ENCODE results near the gene ITLN1.
"Not testable (repeated sequence)": the region's sequence is repeated elsewhere in the genome, so short reads cannot be mapped to it uniquely, and the experiment has no call there.

ITLN1 gene

DNA sequence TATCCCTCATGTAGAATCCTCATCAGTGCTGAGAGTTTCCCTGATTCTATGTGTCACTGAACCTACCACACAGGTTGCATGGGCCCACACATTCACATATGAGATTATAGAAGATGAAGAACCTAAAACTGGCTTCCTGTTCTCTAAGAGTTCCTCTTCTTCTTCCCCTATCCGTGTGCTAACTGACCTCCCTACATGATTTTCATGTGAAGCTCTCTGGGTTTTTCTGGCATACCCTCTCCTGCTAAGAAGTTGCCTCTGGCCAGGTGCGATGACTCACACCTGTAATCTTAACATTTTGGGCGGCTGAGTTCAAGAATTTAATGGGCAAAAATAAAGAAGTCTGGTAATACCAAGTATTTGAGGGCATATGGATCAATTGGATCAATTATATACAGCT, 16.8 kb downstream of the ITLN1 start:
- Mint-ChIP-seq H3K9me3 (no peaks in the 10 kb centered on the region), H3K27ac (no peak overlapping the region), H3K4me1 (ENCODE audit: low read depth) (peaks cover 16% of the 10 kb centered on the region), H3K36me3 (ENCODE audit: low read depth) (no peaks in the 10 kb centered on the region), H3K4me3 (no peak overlapping the region), H3K27me3 (no peaks in the 10 kb centered on the region)
- no peak for DNase-seq

DNA sequence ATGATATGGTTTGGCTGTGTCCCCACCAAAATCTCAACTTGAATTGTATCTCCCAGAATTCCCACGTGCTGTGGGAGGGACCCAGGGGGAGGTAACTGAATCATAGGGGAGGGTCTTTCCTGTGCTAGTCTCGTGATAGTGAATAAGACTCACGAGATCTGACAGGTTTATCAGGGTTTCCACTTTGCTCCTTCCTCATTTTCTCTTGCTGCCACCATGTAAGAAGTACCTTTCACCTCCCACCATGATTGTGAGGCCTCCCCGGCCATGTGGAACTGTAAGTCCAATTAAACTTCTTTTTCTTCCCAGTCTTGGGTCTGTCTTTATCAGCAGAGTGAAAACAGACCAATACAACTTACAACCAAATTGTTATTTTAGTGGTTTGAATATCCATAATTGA, 17.3 kb downstream of the ITLN1 start:
- peaks cover 21% of the 10 kb centered on the region for H3K4me1 Mint-ChIP-seq (ENCODE audit: low read depth)
- H3K9me3 Mint-ChIP-seq; DNase-seq; H3K27me3 Mint-ChIP-seq; H3K36me3 Mint-ChIP-seq (ENCODE audit: low read depth); H3K27ac Mint-ChIP-seq; H3K4me3 Mint-ChIP-seq: not testable (repeated sequence)

GRCh38 chr1:160866695-160867260, 18.2 kb downstream of the ITLN1 start:
- DNase-seq: no peak
- H3K4me1 Mint-ChIP-seq (ENCODE audit: low read depth): peaks cover 29% of the 10 kb centered on the region
- no peak overlapping the region for H3K27ac Mint-ChIP-seq
- H3K4me3 Mint-ChIP-seq: no peak overlapping the region
- no peaks in the 10 kb centered on the region for H3K36me3 Mint-ChIP-seq (ENCODE audit: low read depth)
- no peaks in the 10 kb centered on the region for H3K9me3 Mint-ChIP-seq
- no peaks in the 10 kb centered on the region for H3K27me3 Mint-ChIP-seq

- no peaks in the 10 kb centered on the region for H3K27me3 Mint-ChIP-seq
- no peaks in the 10 kb centered on the region for H3K9me3 Mint-ChIP-seq
- DNase-seq: no peak
- no peak overlapping the region for H3K27ac Mint-ChIP-seq
- no peak overlapping the region for H3K4me3 Mint-ChIP-seq
- peaks cover 30% of the 10 kb centered on the region for H3K4me1 Mint-ChIP-seq (ENCODE audit: low read depth)
- no peaks in the 10 kb centered on the region for H3K36me3 Mint-ChIP-seq (ENCODE audit: low read depth)
Measured at GRCh38 chr1:160866001-160866694, 18.8 kb downstream of the ITLN1 start.

GRCh38 chr1:160865337-160865736, 19.6 kb downstream of the ITLN1 start:
- no peak for DNase-seq
- no peaks in the 10 kb centered on the region for H3K9me3 Mint-ChIP-seq
- H3K4me1 Mint-ChIP-seq (ENCODE audit: low read depth): peaks cover 30% of the 10 kb centered on the region
- H3K27ac Mint-ChIP-seq: no peak overlapping the region
- H3K27me3 Mint-ChIP-seq: no peaks in the 10 kb centered on the region
- no peak overlapping the region for H3K4me3 Mint-ChIP-seq
- H3K36me3 Mint-ChIP-seq (ENCODE audit: low read depth): no peaks in the 10 kb centered on the region

GRCh38 chr1:160864173-160864572, 20.8 kb downstream of the ITLN1 start:
- no peak overlapping the region for H3K27ac Mint-ChIP-seq
- H3K9me3 Mint-ChIP-seq: no peaks in the 10 kb centered on the region
- peaks cover 30% of the 10 kb centered on the region for H3K4me1 Mint-ChIP-seq (ENCODE audit: low read depth)
- H3K36me3 Mint-ChIP-seq (ENCODE audit: low read depth): no peaks in the 10 kb centered on the region
- no peaks in the 10 kb centered on the region for H3K27me3 Mint-ChIP-seq
- DNase-seq: no peak
- no peak overlapping the region for H3K4me3 Mint-ChIP-seq

DNA sequence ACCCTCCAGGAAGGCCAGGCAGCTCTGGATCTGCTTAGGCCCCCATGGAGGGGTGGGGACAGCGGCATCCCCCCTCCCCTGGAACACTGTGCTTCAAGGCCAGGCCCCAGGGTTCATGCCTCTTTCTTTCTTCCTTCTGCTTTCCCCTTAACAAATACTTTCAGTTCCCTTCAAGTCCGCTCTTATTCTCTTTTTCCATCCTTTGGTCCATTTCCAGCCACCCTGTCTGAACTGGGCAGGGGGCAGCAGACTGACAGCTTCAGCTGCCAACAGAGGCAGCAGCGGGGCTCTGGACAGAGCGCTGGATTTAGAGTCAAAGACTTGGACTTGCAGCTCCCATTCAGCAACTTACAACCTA, 21.2 kb downstream of the ITLN1 start:
- Mint-ChIP-seq H3K27ac (no peak overlapping the region), H3K9me3 (no peaks in the 10 kb centered on the region), H3K4me1 (ENCODE audit: low read depth) (peaks cover 31% of the 10 kb centered on the region), H3K4me3 (no peak overlapping the region), H3K27me3 (no peaks in the 10 kb centered on the region), H3K36me3 (ENCODE audit: low read depth) (no peaks in the 10 kb centered on the region)
- DNase-seq: no peak

DNA sequence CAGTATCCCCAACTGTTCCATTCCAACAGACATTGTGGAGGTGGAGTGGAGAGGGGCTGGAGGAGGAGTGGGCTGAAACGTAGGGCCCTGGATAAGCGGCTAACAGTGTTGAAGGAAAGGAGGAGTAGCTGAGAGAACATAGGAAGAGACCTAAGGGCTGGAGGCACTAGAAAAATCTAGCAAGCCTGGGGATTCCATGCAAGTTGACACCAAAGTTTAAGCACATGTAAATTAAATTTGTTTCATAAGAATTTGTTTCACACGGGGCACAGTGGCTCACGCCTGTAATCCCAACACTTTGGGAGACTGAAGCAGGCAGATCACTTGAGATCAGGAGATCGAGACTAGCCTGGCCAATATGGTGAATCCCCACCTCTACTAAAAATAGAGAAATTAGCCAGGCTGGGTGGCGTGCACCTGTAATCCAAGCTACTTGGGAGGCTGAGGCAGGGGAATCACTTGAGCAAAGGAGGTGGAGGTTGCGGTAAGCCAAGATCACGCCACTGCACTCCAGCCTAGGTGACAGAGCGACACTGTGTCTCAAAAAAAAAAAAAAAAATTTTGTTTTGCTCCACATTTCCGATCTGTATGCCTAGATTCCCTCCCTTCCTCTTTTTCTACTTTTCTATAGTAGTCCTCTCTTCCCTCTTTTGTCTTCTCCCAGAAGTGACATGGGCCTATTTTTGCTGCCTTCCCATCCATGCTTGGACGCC, 21.8 kb downstream of the ITLN1 start:
- H3K4me1 Mint-ChIP-seq (ENCODE audit: low read depth): peaks cover 31% of the 10 kb centered on the region
- no peaks in the 10 kb centered on the region for H3K27me3 Mint-ChIP-seq
- H3K27ac Mint-ChIP-seq: no peak overlapping the region
- no peaks in the 10 kb centered on the region for H3K9me3 Mint-ChIP-seq
- H3K36me3 Mint-ChIP-seq (ENCODE audit: low read depth): no peaks in the 10 kb centered on the region
- H3K4me3 Mint-ChIP-seq: no peak overlapping the region
- DNase-seq: no peak

DNA sequence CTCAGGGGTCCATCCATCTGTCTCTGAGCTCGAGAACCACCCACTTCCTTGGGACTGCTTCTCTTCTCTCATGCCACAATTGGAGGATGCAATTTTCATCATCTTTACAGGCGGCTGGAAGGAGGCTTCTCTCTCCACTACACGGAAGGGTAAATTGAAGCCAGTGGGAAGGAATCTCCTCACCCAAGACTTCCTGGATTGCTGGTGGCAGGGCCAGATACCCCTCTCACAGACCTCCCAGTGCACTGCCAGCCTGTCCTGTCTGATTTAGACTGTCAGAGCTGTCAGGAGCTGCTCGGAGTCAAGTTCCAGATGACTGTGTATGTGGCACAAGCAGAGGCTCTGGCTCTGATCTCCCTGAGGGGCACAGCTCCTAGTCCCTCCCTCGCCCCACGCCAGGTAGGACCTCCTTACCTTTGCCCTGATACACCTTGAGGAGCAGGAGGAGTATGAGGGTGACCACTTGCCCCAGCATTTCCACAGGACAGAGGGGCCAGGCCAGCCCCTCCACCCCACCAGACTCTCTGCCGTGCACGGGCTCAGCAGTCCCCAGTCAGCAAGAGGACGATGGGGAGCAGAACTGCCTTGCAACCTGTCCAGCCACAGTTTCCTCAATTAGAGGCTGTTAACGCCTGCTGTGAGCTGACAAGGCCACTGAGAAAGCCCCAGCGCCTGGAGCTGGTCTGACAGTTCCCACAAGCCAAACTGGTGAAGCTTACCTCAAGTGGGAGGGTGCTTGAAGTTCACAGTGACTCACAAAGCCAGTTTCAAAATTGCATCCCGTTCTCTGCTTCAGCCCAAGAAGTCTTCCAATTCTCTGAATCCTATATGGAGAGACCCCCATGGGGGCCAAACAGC, 22.5 kb downstream of the ITLN1 start, which contains the start of gene CD244:
TSS of gene CD244 (minus strand) at position 685 of the 858 bp plus-strand sequence. CDS start at position 475, 210 bp downstream.
- Mint-ChIP-seq H3K27me3 (no peaks in the 10 kb centered on the region), H3K27ac (peak within 1 kb of the TSS; percentile 41), H3K4me3 (no peak within 1 kb of the TSS), H3K9me3 (no peaks in the 10 kb centered on the region), H3K4me1 (ENCODE audit: low read depth) (peaks cover 26% of the 10 kb centered on the region), H3K36me3 (ENCODE audit: low read depth) (no peaks in the 10 kb centered on the region)
- DNase-seq: peak; percentile 67

- Mint-ChIP-seq H3K36me3 (ENCODE audit: low read depth) (no peaks in the 10 kb centered on the region), H3K27ac (no peak overlapping the region), H3K27me3 (no peaks in the 10 kb centered on the region), H3K4me3 (no peak overlapping the region), H3K9me3 (no peaks in the 10 kb centered on the region), H3K4me1 (ENCODE audit: low read depth) (peaks cover 26% of the 10 kb centered on the region)
- no peak for DNase-seq
Measured at GRCh38 chr1:160860840-160861505, 24.0 kb downstream of the ITLN1 start.

- no peaks in the 10 kb centered on the region for H3K36me3 Mint-ChIP-seq (ENCODE audit: low read depth)
- H3K27ac Mint-ChIP-seq: no peak overlapping the region
- H3K27me3 Mint-ChIP-seq: no peaks in the 10 kb centered on the region
- no peak for DNase-seq
- H3K9me3 Mint-ChIP-seq: no peaks in the 10 kb centered on the region
- no peak overlapping the region for H3K4me3 Mint-ChIP-seq
- peaks cover 24% of the 10 kb centered on the region for H3K4me1 Mint-ChIP-seq (ENCODE audit: low read depth)
Measured at GRCh38 chr1:160859166-160859565, 25.8 kb downstream of the ITLN1 start.

GRCh38 chr1:160858507-160858906, 26.5 kb downstream of the ITLN1 start:
- Mint-ChIP-seq H3K36me3 (ENCODE audit: low read depth) (no peaks in the 10 kb centered on the region), H3K9me3 (no peaks in the 10 kb centered on the region), H3K27ac (no peak overlapping the region), H3K4me1 (ENCODE audit: low read depth) (peaks cover 20% of the 10 kb centered on the region), H3K27me3 (no peaks in the 10 kb centered on the region), H3K4me3 (no peak overlapping the region)
- no peak for DNase-seq

- no peak overlapping the region for H3K4me3 Mint-ChIP-seq
- peaks cover 18% of the 10 kb centered on the region for H3K4me1 Mint-ChIP-seq (ENCODE audit: low read depth)
- H3K27me3 Mint-ChIP-seq: no peaks in the 10 kb centered on the region
- H3K27ac Mint-ChIP-seq: no peak overlapping the region
- no peak for DNase-seq
- no peaks in the 10 kb centered on the region for H3K9me3 Mint-ChIP-seq
- no peaks in the 10 kb centered on the region for H3K36me3 Mint-ChIP-seq (ENCODE audit: low read depth)
Measured at GRCh38 chr1:160858097-160858496, 26.9 kb downstream of the ITLN1 start.

All from activated T-cell treated with anti-CD3 and anti-CD28 coated beads, Interleukin-2, amount 50 U/mL, for 24 hours (primary cell).